K562 (cell line): ENCODE data around the gene LGALS8. TPM values are rescaled to one million over a fixed set of nuclear protein-coding genes. Genes with fewer than 3 reads are reported as not detected.

ENCODE experiments used
- CBFB ChIP-seq: sonication (generic); formaldehyde crosslinking; IDR thresholded peaks from 2 replicates; pipeline ENCODE4 v1.4.0; 2020; ENCODE audit warnings: mild to moderate bottlenecking, missing genetic modification reagents
- CHD2 ChIP-seq: IDR thresholded peaks from 2 replicates; pipeline ENCODE4 v1.6.1; 2011; ENCODE audit warnings: low read depth, low read length
- CREM ChIP-seq: IDR thresholded peaks from 2 replicates; pipeline ENCODE4 v1.6.1; 2014; ENCODE audit warnings: antibody characterized with exemption, low read depth
- CXXC5 ChIP-seq: fragments of 250-450 bp; sonication (Bioruptor Pico); IDR thresholded peaks from 2 replicates; pipeline ENCODE4 v1.8.0; 2022; ENCODE audit warnings: inconsistent platforms, mild to moderate bottlenecking, moderate library complexity
- FOXM1 ChIP-seq, 2 experiments: fragments of 450-650 bp in 1 of 2; sonication (generic) in 1 of 2; formaldehyde crosslinking in 1 of 2; IDR thresholded peaks; 2 replicates each; pipeline versions ENCODE4 v1.6.1 to v1.9.0; 2017 to 2022; ENCODE audit warnings: low read depth in 2 of 2, mild to moderate bottlenecking in 2 of 2, missing genetic modification reagents in 1 of 2, moderate library complexity in 1 of 2
- GTF2A2 ChIP-seq: IDR thresholded peaks from 2 replicates; pipeline ENCODE4 v1.6.1; 2016; ENCODE audit warnings: mild to moderate bottlenecking, missing genetic modification characterization, missing compliant biosample characterization
- MAFG ChIP-seq: fragments of 450-650 bp; conservative IDR thresholded peaks from 2 replicates; pipeline ENCODE4 v1.6.1; 2016; ENCODE audit warnings: missing genetic modification characterization, missing compliant biosample characterization
- MLX ChIP-seq, 2 experiments: fragments of 450-650 bp in 1 of 2; sonication (generic) in 1 of 2; formaldehyde crosslinking; conservative IDR thresholded peaks; 2 replicates each; pipeline versions ENCODE4 v1.4.0 to v1.8.1; 2020 to 2022; ENCODE audit warnings: mild to moderate bottlenecking in 1 of 2, missing genetic modification reagents in 1 of 2
- MTF1 ChIP-seq: fragments of 250-450 bp; sonication (Bioruptor Pico); IDR thresholded peaks from 2 replicates; pipeline ENCODE4 v1.9.0; 2021; ENCODE audit warnings: moderate library complexity, mild to moderate bottlenecking, inconsistent platforms, borderline replicate concordance
- PATZ1 ChIP-seq: fragments of 250-450 bp; sonication (Bioruptor Pico); IDR thresholded peaks from 2 replicates; pipeline ENCODE4 v1.5.0; 2020; ENCODE audit warnings: mild to moderate bottlenecking, borderline replicate concordance
- THAP7 ChIP-seq: fragments of 250-450 bp; sonication (Bioruptor Pico); IDR thresholded peaks from 2 replicates; pipeline ENCODE4 v1.5.0; 2021
- TRIM24 ChIP-seq, 2 experiments: fragments of 450-650 bp; IDR thresholded peaks; 2 replicates each; pipeline ENCODE4 v1.6.1; 2016
- ZBTB11 ChIP-seq, 3 experiments: fragments of 200-800 bp in 1 of 3; fragments of 250-450 bp in 1 of 3; fragments of 450-650 bp in 1 of 3; sonication (Bioruptor Pico) in 1 of 3; sonication (Bioruptor generic) in 1 of 3; formaldehyde crosslinking in 1 of 3; IDR thresholded peaks; 2 replicates each; pipeline versions ENCODE4 v1.6.1 to v1.8.0; 2016 to 2022; ENCODE audit warnings: mild to moderate bottlenecking in 2 of 3, missing genetic modification characterization in 2 of 3, missing compliant biosample characterization in 1 of 3, moderate library complexity in 1 of 3
- ZNF212 ChIP-seq: fragments of 450-650 bp; formaldehyde crosslinking; IDR thresholded peaks from 2 replicates; pipeline ENCODE4 v1.4.0; 2020; ENCODE audit warnings: mild to moderate bottlenecking
- ZNF507 ChIP-seq: conservative IDR thresholded peaks from 2 replicates; pipeline ENCODE4 v1.6.1; 2017; ENCODE audit warnings: missing genetic modification characterization, missing compliant biosample characterization
- ZNF766 ChIP-seq: fragments of 200-800 bp; sonication (Bioruptor generic); conservative IDR thresholded peaks from 2 replicates; pipeline ENCODE4 v1.6.1; 2016; ENCODE audit warnings: missing genetic modification characterization, missing compliant biosample characterization
- polyA plus RNA-seq, 8 experiments: library from polyadenylated mRNA; depleted of rRNA in 4 of 8; stranded (reverse) in 5 of 8; unstranded in 3 of 8; fragments of >200 nt; fragmentation: Nextera tagmentation in 2 of 8; fragmentation: Illumina TruSeq in 1 of 8; extraction: Ambion mirVana in 2 of 8; extraction: Trizol in 1 of 8; gene quantifications; 2 replicates each; pipeline versions ENCODE4 v1.2.1 to v1.2.3, GENCODE V29; 2011 to 2014; ENCODE audit warnings: inconsistent platforms in 1 of 8, missing spikeins in 1 of 8
- total RNA-seq, 7 experiments: library from RNA; depleted of rRNA in 6 of 7; stranded (reverse); fragments of >200 nt in 6 of 7; fragmentation: Illumina TruSeq in 2 of 7; extraction: Trizol in 2 of 7; gene quantifications; 2 replicates each; pipeline versions ENCODE4 v1.2.1 to v1.2.3, GENCODE V29; 2011 to 2021; ENCODE audit warnings: low replicate concordance in 1 of 7
- TF ChIP-seq, protein P1 (sequence below): fragments of 450-650 bp; IDR thresholded peaks from 2 replicates; pipeline ENCODE4 v1.6.1; 2018; ENCODE audit warnings: mild to moderate bottlenecking, low read depth; ENCODE audit not compliant: partially characterized antibody

Gene LGALS8
- total and polyA plus RNA-seq, 9 of the 15 experiments (the other 6 are each of a cell fraction or from before 2014, with no cell fraction given): 57.4 to 87.7 (median 70.3) TPM

DNA sequence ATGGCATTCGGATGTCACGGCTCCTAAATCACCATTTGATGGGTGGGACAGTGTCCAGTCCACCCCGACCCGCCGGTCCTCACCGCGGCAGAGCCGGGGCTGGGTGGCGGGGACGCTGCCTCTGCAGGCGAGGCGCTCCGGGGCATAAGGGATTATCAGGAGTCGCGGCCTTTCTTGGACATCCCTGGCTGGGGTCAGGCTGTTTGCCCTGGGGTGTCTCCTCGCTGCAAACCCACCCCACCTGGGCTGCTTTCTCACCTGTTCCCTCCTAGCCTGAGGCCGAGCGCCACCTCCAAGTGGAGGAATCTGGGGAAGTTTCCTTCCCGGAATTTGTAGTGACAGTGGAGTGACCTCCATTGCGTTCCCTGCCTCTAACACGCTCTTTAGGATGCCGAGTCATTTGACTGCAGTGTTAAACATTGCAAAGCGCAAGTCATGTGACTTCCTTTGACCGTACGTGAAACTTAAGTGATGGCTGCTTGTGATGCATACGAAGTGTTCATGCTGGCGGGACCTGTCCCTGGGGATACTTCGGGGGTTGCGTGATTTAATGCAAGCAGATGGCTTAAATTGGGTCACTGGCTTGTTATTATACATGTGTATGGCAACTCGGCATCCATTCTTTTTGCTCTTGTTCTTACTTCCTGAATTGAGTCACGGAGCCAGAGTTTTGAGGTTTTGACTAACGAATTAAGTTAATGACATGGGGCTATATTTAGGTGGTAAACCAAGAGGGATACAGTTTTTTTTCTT, 536 bp downstream of the LGALS8 start (continued):
- TF ChIP-seq ZBTB11 (CRISPR knock-in tag; IDR thresholded peaks at IDR 0.05) (peak in 1 of 3 experiments; percentile 66; a peak in 2 of 6 replicates), ZNF507 (no peak), TRIM24 (IDR thresholded peaks at IDR 0.05) (no peak; a peak in 1 of 4 replicates), CHD2 (no peak), MLX (CRISPR knock-in tag; conservative IDR thresholded peaks at IDR 0.05) (no peak), CBFB (no peak), ZNF766 (peak; percentile 81; the same call in 1 of the 2 replicates), FOXM1 (IDR thresholded peaks at IDR 0.05; ENCODE audit: low read depth) (no peak), FOXM1 (CRISPR knock-in tag; IDR thresholded peaks at IDR 0.05; ENCODE audit: low read depth) (no peak), PATZ1 (CRISPR knock-in tag) (peak; percentile 43; the same call in 1 of the 2 replicates), MAFG (tag) (peak; percentile 87), MTF1 (CRISPR knock-in tag) (no peak), CXXC5 (CRISPR knock-in tag) (peak; percentile 78), ZNF212 (CRISPR knock-in tag) (no peak), CREM (peak; percentile 78), THAP7 (CRISPR knock-in tag) (no peak), GTF2A2 (tag) (no peak)
- TF ChIP-seq, protein P1, sequence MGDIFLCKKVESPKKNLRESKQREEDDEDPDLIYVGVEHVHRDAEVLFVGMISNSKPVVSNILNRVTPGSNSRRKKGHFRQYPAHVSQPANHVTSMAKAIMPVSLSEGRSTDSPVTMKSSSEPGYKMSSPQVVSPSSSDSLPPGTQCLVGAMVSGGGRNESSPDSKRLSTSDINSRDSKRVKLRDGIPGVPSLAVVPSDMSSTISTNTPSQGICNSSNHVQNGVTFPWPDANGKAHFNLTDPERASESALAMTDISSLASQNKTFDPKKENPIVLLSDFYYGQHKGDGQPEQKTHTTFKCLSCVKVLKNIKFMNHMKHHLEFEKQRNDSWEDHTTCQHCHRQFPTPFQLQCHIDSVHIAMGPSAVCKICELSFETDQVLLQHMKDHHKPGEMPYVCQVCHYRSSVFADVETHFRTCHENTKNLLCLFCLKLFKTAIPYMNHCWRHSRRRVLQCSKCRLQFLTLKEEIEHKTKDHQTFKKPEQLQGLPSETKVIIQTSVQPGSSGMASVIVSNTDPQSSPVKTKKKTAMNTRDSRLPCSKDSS: no peak
